Psoas muscle (tissue), 8 donors: ENCODE data around the gene AEN. TPM values are rescaled to one million over a fixed set of nuclear protein-coding genes. Genes with fewer than 3 reads are reported as not detected.

Experiments
- ATAC-seq, 4 donors: fragments of 200-7000 bp; cut with Tn5 transposase; one replicate each; pipeline ENCODE4 v1.9.1; 2020; ENCODE audit warnings: moderate library complexity in 3 of 4, mild to moderate bottlenecking in 2 of 4
- DNase-seq, 2 donors: peaks; one replicate each; pipeline ENCODE4 v3.0.0-alpha.2; 2020
- H3K27ac ChIP-seq: fragments of 200-600 bp; one replicate; pipeline ENCODE4 v1.8.0; 2022
- H3K27me3 ChIP-seq, 3 donors: fragments of 200-600 bp in 1 of 3; one replicate each; pipeline versions ENCODE4 v1.6.1 to v1.8.0; 2013 to 2022; ENCODE audit warnings: low read length in 2 of 3, mild to moderate bottlenecking in 2 of 3, moderate library complexity in 1 of 3; ENCODE audit not compliant: insufficient read depth in 3 of 3
- H3K36me3 ChIP-seq, 2 donors: fragments of 200-600 bp in 1 of 2; one replicate each; pipeline versions ENCODE4 v1.6.1 to v1.8.0; 2013 to 2022; ENCODE audit warnings: low read depth in 1 of 2, mild to moderate bottlenecking in 1 of 2, moderate library complexity in 1 of 2; ENCODE audit not compliant: insufficient read depth in 1 of 2
- H3K4me1 ChIP-seq: fragments of 200-600 bp; one replicate; pipeline ENCODE4 v1.8.0; 2022
- H3K4me3 ChIP-seq: fragments of 200-600 bp; one replicate; pipeline ENCODE4 v1.8.0; 2022; ENCODE audit warnings: mild to moderate bottlenecking
- H3K9me3 ChIP-seq: fragments of 200-600 bp; one replicate; pipeline ENCODE4 v1.8.0; 2022
- WGBS, 3 donors: extraction: QIAGEN DNeasy Blood & Tissue Kit; methylation state at CpG; one replicate each; pipeline versions ENCODE4 v1.1.6 to v1.1.7; 2013; 5-methylcytosine and 5-hydroxymethylcytosine counted together
- intact Hi-C, 2 donors: fragments of 100-400 bp; cut with DNase I; formaldehyde crosslinking; loops; one replicate each; pipeline versions ENCODE4 v1.11.0 to v1.14.2; 2022
- polyA plus RNA-seq, 3 donors: library from polyadenylated mRNA; stranded (reverse); fragments of 200-250 nt; gene quantifications; one replicate each; pipeline ENCODE4 v1.2.3, GENCODE V29; 2013
- total RNA-seq, 4 donors: library from RNA; stranded (reverse); fragmentation: NEBNext Ultra II Directional in 2 of 4; extraction: Animal tissue kit (Norgen Biotek cat#: 25700) in 2 of 4; gene quantifications; one replicate each; pipeline versions ENCODE4 v1.2.1 to v1.2.4, GENCODE V29; 2021 to 2023
- TF ChIP-seq, protein P1 (sequence below): fragments of 200-600 bp; IDR thresholded peaks from one replicate; pipeline ENCODE4 v1.8.0; 2022; ENCODE audit warnings: antibody characterized with exemption
- donor health status: healthy with polysubstance abuse.
- donor health status: DM: no; HTN: no; CAD: no; lungs with moderate emphysema.
- donor health status: Bipolar disorder and iron deficiency.
- donor health status: healthy.
- donor health status: DM: yes; HTN: yes; CAD: no.
- donor health status: DM: no; HTN: no; CAD: no.
- donor health status: DM: no; HTN: no; CAD: no.
- donor health status: DM: yes; HTN: yes; CAD: no.

Gene AEN
- total and polyA plus RNA-seq, 7 donors, result 10.1 to 46.6 (median 32.2) TPM

DNA sequence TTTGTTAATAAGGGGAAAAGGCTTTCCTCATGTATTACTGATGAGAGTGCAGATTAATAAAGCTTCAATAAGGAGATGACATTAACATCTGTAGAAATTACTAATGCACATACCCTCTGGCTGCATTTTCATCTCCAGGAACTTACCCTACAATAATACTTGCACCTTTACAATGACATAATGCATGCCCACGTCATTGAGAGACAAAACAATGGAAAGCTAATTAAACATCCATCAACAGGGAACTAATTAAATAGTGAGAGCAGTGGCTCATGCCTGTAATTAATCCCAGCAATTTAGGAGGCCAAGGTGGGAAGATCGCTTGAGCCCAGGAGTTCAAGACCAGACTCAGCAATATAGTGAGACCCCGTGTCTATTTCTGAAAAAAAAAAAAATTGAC, 41.8 kb upstream of the AEN start:
- WGBS, 3 donors, result 66 to 72% (median 67%) methylated on average over 3 of the region's 3 CpGs
- H3K9me3 ChIP-seq, result no peaks in the 10 kb centered on the region
- TF ChIP-seq, protein P1, sequence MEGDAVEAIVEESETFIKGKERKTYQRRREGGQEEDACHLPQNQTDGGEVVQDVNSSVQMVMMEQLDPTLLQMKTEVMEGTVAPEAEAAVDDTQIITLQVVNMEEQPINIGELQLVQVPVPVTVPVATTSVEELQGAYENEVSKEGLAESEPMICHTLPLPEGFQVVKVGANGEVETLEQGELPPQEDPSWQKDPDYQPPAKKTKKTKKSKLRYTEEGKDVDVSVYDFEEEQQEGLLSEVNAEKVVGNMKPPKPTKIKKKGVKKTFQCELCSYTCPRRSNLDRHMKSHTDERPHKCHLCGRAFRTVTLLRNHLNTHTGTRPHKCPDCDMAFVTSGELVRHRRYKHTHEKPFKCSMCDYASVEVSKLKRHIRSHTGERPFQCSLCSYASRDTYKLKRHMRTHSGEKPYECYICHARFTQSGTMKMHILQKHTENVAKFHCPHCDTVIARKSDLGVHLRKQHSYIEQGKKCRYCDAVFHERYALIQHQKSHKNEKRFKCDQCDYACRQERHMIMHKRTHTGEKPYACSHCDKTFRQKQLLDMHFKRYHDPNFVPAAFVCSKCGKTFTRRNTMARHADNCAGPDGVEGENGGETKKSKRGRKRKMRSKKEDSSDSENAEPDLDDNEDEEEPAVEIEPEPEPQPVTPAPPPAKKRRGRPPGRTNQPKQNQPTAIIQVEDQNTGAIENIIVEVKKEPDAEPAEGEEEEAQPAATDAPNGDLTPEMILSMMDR, result no peak
- H3K27me3 ChIP-seq, result no peaks in the 10 kb centered on the region
- no peak for DNase-seq
- no peaks in the 10 kb centered on the region for H3K4me1 ChIP-seq
- no peaks in the 10 kb centered on the region for H3K36me3 ChIP-seq
- H3K27ac ChIP-seq, result no peak overlapping the region
- ATAC-seq, result no peak
- intact Hi-C loops, result no loop called here
- H3K4me3 ChIP-seq, result no peak overlapping the region

DNA sequence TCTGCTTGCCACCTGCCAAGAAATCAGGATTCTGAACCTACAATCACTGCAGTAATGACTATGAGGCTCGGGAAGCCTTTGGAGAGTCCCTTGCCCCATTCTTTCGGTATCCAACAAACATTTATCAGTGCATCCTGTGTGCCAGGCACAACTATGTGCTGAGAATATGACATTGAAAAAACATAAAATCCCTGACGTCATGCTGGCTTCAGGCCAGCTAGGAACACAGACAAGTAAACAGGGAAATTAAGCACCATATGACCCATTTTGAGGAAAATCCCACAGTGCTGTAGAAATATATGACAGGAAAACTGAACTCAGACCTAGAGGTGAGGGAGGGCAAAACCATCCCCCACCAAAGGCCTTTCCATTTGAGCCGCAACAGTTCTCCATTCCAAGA, 40.6 kb upstream of the AEN start:
- Histone ChIP-seq H3K4me3 (no peak overlapping the region), H3K27ac (no peak overlapping the region), H3K27me3 (no peaks in the 10 kb centered on the region), H3K9me3 (no peaks in the 10 kb centered on the region), H3K36me3 (no peaks in the 10 kb centered on the region), H3K4me1 (no peaks in the 10 kb centered on the region)
- ATAC-seq (no peak), DNase-seq (no peak)
- 57 to 61% (median 58%) methylated on average over 4 of the region's 4 CpGs for WGBS, 3 donors
- TF ChIP-seq, protein P1, result no peak
- intact Hi-C loops, result no loop called here

DNA sequence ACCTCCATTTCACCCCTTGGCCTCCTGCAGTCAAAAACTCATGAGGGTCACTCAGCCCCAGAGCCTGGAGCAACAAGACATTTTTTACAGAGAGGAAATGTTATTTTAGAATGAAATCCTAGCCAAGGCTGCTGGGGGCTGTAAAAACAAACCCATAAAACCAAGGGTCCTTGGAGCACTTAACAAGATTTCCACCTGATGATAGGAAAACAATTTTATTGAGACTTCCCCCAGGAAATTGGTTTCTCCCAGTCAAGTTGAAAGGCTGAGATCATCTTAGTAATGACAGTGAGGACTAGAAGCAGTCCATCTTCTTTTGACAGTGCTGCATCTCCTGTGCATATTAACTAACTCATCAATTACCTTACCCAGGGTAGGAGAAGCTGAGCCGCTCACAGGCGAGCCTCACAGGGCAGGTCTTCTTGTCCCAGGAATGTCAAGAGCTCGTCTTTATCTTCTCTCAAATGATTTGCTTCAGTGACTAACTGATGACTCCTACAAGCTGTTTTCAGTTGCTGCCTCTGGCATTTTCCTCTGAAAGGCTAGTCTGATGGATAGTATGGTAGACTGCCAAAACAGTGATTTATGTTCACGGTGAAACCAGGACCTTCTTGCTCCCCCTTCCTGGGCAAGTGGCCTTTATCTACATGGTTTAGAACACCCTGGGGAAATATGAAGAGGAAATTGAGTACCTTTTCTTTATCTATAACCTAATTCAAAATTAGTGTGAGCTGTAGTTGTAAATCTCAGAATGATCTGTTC, 34.6 kb upstream of the AEN start:
- intact Hi-C loops, result no loop called here
- 44 to 52% (median 46%) methylated on average over 4 of the region's 4 CpGs for whole genome bisulfite sequencing, 3 donors

DNA sequence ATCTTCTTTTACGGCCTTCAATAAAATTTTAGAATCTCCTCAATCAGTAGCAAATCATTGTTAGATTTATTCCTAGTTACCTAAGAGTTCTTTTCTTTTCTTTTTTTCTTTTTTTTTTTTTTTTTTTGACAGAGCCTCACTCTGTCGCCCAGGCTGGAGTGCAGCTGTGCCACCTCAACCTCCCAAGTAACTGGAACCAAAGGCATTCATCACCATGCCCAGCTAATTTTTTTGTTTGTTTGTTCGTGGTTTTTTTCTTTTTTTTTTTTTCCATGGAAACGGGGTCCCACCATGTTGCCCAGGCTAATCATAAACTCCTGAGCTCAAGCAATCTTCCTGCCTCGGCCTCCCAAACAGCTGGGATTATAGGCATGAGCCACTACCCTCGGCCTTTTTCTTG, 30.4 kb upstream of the AEN start:
- Histone ChIP-seq H3K27ac (no peak overlapping the region), H3K9me3 (no peaks in the 10 kb centered on the region), H3K27me3 (no peaks in the 10 kb centered on the region), H3K4me3 (no peak overlapping the region), H3K36me3 (no peaks in the 10 kb centered on the region), H3K4me1 (no peaks in the 10 kb centered on the region)
- intact Hi-C loops, result no loop called here
- ATAC-seq (no peak), DNase-seq (no peak)
- TF ChIP-seq, protein P1, result no peak
- WGBS, 3 donors, result 60 to 67% (median 66%) methylated on average over 6 of the region's 6 CpGs

More for the DNA sequence above, 34.6 kb upstream of the AEN start:
- ATAC-seq (no peak), DNase-seq (no peak)
- Histone ChIP-seq H3K36me3 (no peaks in the 10 kb centered on the region), H3K4me1 (no peaks in the 10 kb centered on the region), H3K27ac (no peak overlapping the region), H3K27me3 (no peaks in the 10 kb centered on the region), H3K9me3 (no peaks in the 10 kb centered on the region), H3K4me3 (no peak overlapping the region)
- TF ChIP-seq, protein P1, result no peak

DNA sequence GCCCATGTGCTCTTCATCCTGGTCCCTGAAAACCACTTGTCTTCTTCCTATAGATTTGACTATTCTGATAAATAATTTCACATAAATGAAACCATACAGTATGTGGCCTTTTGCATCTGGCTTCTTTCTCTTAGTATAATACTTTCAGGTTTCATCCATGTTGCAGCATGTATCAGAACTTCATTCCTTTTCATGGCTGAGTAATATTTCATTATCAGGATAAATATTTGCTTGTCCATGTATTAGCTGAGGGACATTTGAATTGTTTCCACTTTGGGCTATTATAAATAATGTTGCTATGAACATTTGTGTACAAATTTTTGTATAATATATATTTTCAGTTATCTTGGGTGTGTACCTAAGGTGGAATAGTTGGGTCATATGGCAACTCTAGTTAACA, 29.8 kb upstream of the AEN start:
- Histone ChIP-seq H3K9me3 (no peaks in the 10 kb centered on the region), H3K36me3 (no peaks in the 10 kb centered on the region), H3K4me1 (no peaks in the 10 kb centered on the region), H3K4me3 (no peak overlapping the region), H3K27ac (no peak overlapping the region), H3K27me3 (no peaks in the 10 kb centered on the region)
- intact Hi-C loops, result no loop called here
- no peak for DNase-seq
- TF ChIP-seq, protein P1, result no peak
- ATAC-seq, result no peak
